ENCODE data around the gene HUS1B.
A peak's percentile ranks its signal among the peaks of the same experiment; 100 is the strongest.
"Not testable (repeated sequence)": the region's sequence is repeated elsewhere in the genome, so short reads cannot be mapped to it uniquely, and the experiment has no call there.

The HUS1B gene

GRCh38 chr6:656460-657252 lies at the start of gene HUS1B:
TSS of gene HUS1B (minus strand) at chr6:657100. CDS start at chr6:656944, 156 bp downstream.
- DNase-seq (ENCODE audit: low read depth) = no peak

GRCh38 chr6:706146-706545 lies 49.2 kb upstream of the HUS1B start:
- DNase-seq (ENCODE audit: low read depth) = no peak

DNA sequence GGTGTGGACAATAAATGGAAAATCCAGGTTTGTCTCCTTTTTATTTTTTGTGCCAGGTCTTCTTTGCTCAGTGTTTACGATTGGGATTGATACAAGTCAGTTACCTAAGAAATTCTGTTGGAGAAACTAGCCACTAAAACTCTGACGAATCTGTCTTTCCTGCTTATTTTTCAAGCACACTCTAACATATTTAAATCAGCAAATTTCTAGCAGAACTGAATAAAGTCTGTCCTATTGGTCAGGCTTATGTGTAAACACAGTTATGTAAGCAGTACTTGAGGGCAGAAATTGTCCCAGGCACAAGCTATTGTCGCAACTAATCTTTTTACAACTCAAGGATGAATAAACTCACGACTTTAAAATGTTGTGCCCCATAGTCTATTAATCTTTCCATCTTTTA lies 48.1 kb upstream of the HUS1B start:
- DNase-seq (ENCODE audit: low read depth) = no peak

DNA sequence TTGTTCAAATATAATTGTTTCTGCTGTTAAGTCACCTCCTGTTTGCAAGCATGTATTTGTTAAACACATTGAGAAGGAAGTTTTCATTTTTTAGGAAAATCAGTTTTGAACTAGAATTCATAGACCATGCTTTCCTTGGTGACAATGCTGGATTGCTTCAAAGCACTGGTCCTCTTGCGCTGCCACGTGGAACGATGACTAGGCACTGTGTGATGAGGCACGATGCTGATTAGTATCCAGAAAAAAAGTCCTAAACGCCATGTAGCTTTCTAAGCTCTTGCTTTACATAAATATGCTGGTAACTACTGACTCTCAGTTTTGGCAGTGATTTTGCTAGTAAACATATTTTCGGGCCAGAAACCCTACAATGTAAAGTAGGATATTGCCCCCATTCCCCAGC lies 47.1 kb upstream of the HUS1B start:
- DNase-seq (ENCODE audit: low read depth) = no peak

DNA sequence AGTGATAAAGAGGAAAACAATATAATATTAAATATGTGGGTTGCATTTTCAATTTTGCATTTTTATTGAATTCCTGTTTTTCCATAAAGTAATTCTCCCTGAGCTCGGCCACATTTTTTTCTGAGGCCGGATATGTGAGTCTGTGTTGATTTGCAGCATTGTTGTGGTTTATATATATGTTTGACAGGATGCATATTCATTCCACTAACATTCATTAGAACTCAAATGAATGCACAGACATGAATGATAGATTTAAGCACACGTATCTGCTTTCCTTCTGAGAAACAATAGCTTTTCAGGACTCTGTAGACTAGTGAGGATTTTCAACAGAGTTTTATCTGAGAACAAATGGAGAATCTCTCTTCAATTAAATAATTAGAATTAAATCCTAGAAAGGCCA lies 46.7 kb upstream of the HUS1B start:
- no peak for DNase-seq (ENCODE audit: low read depth)

GRCh38 chr6:701700-702479 lies 45.0 kb upstream of the HUS1B start:
- DNase-seq (ENCODE audit: low read depth) = no peak

GRCh38 chr6:701215-701614 lies 44.3 kb upstream of the HUS1B start:
- no peak for DNase-seq (ENCODE audit: low read depth)

DNA sequence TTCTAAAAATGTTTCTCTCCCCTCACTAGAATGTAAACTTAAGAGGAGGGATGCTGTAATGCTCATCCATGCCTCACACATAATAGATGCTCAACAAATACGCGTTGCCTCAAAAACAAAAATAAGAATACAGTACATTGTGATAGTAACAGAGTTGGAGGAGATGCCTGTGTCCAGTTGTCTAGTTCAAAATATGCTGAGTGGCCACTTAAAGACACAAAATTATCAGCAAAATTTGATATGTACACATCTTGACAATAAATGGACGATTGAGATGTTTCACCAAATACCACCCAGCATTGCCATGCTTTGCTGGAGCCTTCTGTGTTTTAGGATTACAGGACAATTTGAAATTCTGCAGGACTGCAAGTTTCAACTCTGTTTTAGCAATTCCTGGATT lies 43.6 kb upstream of the HUS1B start:
- no peak for DNase-seq (ENCODE audit: low read depth)

DNA sequence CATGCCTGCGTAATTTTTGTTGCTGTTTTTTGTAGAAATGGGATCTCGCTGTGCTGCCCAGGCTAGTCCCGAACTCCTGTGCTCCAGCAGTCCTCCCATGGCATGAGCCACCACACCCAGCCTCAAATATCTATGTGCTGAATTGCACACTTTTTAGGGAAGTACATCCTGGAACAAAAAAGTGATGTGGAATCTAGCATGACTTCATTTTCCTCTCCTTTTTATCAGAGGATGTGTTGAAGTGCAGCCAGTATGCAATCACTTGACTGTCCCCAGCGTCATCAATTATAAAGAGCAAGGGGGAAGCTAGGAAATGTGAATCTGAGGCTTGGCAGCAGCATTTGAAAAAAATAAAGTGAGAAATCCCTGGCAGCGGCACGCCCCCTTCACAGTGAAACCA lies 42.4 kb upstream of the HUS1B start:
- DNase-seq (ENCODE audit: low read depth) = no peak

- not testable (repeated sequence) for DNase-seq (ENCODE audit: low read depth)
Measured at GRCh38 chr6:694431-695126, 37.7 kb upstream of the HUS1B start.

GRCh38 chr6:693723-694009 lies 36.8 kb upstream of the HUS1B start:
- no peak for DNase-seq (ENCODE audit: low read depth)

DNA sequence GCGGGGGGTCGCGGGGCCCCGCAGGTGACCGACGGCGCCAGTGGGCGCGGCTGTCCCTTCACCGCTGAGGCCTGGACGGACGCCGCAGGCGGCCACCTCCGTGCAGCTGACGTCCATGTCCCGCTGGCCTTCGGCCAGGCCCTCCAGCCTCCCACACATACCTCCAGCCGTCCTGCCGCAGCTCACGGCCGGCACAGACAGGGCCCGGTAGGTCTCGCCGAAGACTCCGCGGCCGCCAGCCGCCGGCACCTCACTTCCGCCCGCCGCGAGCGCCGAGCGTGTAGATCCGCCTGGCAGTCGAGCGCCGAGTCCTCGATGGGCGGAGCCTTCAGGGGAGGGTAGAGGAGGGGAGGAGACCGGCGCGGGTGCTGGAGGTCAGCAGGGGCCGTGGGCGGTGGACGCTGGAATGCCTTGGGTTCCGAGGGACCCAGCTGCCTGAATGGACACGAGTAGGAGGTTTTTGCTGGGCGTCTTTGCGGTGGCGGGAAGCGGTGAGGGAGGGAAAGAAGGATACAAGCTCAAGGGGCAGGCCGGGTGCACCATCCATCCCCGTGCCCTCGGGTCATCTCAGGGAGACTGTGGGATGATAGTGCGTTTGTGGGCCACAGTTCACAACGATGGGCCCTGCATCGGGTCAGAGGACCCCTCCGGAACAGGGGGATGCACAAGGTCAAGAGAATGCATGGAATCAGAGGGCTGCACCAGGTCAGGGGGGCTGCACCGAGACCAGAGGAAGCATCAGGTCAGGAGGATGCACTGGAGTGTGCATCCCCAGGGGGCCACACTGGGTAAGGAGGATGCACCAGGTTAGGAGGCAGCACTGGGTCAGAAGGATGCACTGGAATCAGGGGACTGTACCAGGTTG lies 36.2 kb upstream of the HUS1B start, which contains the start of gene EXOC2:
TSS of gene EXOC2 (minus strand) at position 282 of the 865 bp plus-strand sequence. CDS start 55,321 bp downstream, outside the sequence.
- DNase-seq (ENCODE audit: low read depth) = peak; percentile 69

GRCh38 chr6:692356-692851 lies 35.5 kb upstream of the HUS1B start:
- peak; percentile 49 for DNase-seq (ENCODE audit: low read depth)

DNA sequence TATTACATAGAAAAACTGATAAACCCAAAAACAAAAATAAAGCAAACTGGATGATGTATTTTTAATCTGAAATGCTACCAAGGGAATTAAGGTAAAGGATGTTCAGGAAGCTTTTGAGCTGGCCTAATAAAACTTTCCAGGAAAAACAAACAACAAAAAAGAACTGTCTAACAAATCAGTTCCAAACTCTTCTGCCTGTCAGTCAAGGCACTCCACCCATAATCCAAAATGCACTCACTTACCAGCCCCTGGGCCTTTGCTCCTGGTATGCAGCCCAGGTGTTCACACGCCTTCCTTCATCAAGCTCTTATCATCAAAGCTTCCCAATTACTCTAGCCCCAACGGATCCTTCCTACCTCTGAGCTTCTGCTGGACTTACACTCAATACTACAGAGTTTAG lies 32.3 kb upstream of the HUS1B start:
- no peak for DNase-seq (ENCODE audit: low read depth)

GRCh38 chr6:686497-686896 lies 29.6 kb upstream of the HUS1B start:
- no peak for DNase-seq (ENCODE audit: low read depth)

DNA sequence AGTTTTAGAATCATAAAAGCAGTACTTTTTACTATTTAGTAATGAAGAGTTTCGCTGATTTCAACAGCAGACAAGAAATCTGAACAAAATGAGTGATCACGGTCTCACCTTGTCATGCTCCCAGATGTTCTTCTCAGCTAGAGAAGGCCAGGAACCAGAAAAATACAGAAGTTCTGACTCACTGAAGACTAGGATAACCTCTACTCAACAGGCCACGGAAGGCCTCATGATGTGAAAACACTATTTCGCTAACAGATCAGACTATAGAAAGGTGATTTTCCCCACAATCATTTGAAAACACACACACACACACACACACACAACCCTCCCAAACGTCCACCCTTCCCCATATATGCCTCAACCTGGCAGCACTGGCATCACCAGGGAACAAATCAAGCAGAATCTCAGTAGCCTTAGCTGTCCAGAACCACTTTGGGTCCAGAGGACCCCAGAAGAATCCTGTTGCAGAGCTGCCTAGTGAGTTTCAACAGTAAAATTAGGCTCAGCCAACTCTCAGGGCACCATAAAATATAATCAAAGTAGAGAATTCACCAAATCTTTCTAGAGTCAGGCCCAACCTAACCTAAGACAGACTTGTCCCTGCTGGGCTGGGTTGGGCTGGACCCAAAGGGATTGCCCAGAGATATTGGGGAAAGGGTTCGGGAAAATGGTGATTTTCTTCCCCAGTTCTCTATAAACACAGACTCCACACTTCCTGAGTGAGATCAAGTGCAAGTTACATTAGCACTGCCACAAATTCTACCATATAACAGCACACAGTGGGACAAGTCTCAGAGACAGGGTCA lies 28.1 kb upstream of the HUS1B start:
- DNase-seq (ENCODE audit: low read depth) = no peak

DNA sequence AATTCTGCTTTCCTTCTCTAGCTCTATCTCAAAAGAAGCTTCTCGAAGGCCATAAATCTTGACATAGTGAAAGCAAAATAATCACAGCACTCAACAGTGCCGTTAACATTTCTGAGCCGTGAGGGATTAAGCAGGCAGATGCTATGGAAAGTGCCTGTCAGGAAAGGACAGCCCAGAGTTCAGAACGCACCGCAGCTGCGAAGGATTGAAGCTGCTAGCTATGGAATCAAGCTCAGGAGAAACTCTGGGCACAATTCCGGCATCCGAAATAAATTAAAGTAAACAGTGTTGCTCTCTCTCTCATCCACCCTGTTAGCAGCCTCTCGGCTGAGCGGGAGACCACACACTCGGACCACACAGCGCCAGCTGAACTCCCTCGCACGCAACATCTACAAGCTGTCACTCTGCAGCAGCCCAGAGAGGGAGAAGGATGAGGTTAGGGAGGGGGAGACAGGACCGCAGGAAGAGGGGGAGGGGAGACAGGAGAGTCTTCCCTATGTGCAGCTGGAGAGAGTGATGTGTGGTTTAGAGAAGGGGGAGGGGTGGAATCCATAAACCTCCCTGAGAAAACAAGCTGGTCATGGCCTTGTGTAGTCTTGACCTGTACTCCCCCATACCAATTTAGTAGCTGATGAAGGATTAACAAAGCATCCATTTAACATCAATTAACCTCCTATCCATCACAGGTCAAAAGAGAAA lies 27.0 kb upstream of the HUS1B start:
- no peak for DNase-seq (ENCODE audit: low read depth)

DNA sequence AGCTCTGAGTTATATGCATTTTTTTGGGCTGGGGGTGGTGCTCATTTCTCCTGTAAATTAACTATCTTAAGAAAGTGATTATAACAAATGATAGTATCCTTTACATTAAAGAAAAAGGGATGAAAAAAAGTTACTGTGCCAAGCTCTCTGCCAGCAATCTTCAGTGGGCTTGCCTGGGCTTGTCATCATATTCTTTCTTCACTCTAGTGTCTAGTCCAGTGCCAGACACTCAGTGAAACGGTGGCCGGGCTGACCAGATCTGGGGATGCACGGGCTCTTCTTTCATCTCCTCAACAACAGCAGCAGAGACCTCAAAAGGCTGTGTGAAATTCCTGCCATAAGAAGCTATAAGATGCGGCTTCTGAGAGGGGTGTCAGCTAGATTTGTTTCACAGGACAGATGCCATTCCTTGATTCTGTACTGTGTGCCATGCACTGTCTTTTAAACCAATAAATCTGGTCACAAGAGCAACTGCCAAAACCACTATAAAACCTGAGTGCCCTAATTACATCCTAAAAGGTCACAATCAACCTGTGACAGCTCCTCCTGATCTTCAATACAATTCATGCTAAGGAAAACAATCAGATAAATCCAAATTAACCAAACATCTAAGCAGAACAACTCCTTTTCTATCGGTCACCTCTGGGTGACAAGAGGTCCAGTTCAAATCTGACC lies 23.9 kb upstream of the HUS1B start:
- no peak for DNase-seq (ENCODE audit: low read depth)

- no peak for DNase-seq (ENCODE audit: low read depth)
Measured at GRCh38 chr6:680251-680650, 23.4 kb upstream of the HUS1B start.

DNA sequence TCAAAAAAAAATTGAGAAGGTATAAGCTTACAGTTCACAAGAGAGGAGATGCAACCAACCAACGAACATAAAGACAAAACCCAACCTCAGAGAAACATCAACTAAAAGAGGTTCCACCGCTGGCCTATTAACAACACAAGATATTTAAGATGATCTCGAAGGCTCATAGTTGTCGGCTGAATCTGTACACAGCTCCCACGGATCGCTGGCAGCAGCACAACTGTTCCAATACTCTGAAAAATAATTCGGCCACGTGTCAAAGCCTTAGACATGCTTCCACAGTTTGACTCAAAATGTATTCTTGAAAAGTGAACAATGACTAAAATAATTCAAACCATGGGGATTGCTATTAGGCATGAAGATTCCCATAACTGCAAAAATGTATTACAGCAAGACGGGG lies 22.4 kb upstream of the HUS1B start:
- DNase-seq (ENCODE audit: low read depth) = no peak

All from stimulated activated CD8-positive, alpha-beta memory T cell treated with anti-CD3 and anti-CD28 coated beads, Interleukin-12 subunit alpha, Interleukin-12 subunit beta, amount 100 ng/mL, for 1 hour (primary cell).